Right renal pelvis (tissue), 4 donors: ENCODE measurements around the gene SMAGP. TPM values are rescaled to one million over a fixed set of nuclear protein-coding genes. Genes with fewer than 3 reads are reported as not detected.
"Not testable (repeated sequence)": the region's sequence is repeated elsewhere in the genome, so short reads cannot be mapped to it uniquely, and the experiment has no call there.

ENCODE experiments used
- DNase-seq, 4 donors: peaks; one replicate each; pipeline ENCODE4 v3.0.0-alpha.2; 2013; ENCODE audit warnings: low read depth in 4 of 4, low spot score in 3 of 4, missing footprints in 1 of 4
- polyA plus RNA-seq, 4 donors: library from polyadenylated mRNA; unstranded; fragments of 120-200 nt; gene quantifications; one replicate each; pipeline ENCODE4 v1.2.1, GENCODE V29; 2013; ENCODE audit not compliant: insufficient read length in 4 of 4

The SMAGP gene
- polyA plus RNA-seq, result 10 to 100 TPM; 19.9 to 26.1 (median 22.0) TPM

DNA sequence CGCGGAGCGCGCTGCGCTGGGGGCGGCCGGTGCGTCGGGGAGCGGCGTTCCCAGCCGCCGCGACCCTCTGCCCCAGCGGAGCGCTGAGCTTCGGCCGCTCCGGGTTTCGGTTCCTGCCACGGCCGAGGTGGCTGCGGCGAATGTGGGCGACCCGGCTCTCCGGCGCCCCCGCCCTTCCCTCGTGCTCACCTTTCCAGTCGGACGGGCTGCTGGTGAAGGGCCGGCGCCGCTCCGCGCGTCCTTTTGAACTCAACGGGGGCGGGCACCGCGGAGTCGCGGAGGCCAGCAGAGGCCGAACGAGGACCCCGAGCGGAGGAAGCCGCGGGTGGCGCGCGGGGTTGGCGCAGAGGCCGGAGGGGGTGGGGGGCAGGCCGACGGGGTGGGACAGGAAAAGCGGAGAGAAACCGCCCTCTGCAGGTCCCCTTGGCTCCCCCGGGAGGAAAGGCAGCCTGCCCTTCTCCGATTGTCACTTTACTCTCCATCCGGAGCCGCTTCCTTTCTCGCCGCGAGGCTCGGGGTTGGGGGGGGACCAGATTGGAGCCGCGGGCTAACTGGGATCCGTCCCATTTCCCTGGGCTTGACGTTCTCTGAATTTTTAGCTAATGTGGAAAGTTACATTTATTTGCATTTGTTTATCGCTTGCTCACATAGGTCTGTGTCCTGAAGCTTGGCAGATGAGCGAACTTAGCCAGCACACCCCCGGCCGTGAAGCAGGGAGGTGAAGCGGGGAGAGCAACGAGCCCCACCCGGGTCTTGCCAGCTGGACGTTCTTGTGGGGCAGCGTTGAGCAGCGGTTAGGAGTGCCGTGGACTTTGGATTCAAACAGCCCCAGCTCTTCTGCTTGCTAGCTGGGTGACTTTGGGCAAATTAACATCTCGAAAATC lies at the start of gene SMAGP:
SMAGP (minus strand) TSS at position 349 of the 884 bp plus-strand sequence. CDS start 1,137 bp downstream, outside the sequence.
- DNase-seq, result no peak

DNA sequence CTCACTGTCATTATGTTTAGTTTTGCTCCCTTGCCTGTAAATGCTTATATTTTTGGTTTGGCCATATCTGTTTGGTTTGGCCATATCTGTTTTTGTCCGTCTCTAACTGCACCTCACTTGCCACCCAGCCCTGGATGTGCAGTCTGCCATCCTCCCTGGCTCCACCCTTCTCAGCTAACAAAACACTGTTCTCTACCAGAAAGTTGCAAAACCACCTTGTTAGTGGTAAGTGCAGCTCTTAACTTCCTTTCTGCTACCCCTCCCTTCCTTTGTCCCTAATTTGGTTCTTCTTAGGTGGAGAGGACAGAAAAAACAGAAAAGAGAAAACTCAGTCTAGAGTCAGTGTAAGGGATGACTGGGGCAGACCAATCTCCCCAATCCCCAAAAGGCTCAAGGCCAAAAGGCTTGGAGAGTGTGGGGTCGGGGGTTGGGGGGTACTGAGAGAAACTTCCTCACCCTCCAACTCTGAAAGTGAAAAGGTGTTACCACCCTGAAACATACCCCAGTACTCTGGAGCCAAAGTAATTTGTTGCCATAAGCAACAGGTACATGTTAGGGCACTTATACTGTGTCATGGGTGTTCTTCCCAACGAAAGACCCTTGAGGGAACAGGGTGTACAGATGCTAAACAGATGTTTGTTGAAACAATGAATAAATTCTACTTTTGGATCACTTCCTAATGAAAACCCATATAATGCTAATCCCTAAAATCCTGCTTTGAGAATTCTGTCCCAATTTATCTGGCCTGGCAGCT lies 48.8 kb upstream of the SMAGP start:
- no peak for DNase-seq

- DNase-seq, result not testable (repeated sequence)
Measured at GRCh38 chr12:51318057-51318806, 48.0 kb upstream of the SMAGP start.

DNA sequence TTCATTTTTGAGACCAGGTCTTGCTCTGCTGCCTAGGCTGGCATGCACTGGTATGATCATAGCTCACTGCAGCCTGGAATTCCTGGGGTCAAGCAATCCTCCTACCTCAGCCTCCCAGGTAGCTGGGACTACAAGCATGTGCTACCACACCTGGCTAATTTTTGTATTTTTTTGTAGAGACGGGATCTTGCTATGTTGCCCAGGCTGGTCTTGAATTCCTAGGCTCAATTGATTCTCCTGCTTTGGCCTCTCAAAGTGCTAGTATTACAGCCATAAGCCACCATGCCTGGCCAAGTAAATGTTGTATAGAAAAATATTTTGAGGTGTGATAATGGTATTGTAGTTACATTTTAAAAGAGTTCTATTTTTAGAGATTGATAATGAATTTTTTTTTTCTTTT lies 41.2 kb upstream of the SMAGP start:
- DNase-seq, result no peak

DNA sequence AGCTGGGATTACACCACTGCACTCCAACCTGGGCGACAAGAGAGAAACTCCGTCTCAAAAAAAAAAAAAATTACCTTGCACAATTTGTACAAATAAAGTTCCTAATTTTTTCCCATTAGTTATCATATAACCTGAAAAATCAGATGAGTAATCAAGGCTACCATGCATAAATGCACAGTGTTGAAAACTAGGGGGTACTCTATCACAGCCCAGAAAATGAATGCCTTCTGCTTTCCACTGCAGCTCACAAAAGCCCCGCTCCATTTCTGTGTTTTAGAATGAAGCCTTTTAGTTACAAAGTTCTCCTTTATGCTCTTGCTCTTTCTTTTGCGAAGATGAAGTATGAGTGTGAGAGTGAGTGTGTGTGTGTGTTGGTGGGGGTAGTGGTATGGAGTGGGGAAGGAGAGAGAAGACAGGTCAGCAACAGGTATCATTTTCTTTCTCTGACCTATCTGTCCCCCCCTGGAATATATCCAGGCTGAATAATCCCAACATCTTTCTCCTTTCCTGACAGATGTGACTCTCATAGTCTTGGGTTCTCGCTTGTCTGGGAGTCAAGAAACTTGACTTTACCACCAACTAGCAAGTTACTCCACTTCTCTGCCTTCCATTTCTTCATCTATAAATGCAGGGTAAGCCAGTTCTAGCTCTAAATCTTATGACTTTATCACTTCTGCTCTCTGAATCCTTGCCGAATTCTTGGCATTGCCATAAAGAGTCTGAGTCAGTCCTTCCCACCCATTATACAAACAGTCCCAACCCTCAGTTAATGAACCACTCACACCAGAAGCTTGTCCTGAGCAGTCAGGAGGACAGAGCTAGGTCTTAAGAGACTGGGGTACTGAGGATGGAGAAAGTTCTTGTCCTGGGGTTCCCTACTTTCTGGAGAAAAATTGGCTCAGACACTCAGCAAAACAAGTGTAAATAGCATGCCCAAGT lies 37.7 kb upstream of the SMAGP start:
- DNase-seq, result no peak

- no peak for DNase-seq
Measured at GRCh38 chr12:51306507-51306906, 36.3 kb upstream of the SMAGP start.

GRCh38 chr12:51300768-51301167 lies 30.6 kb upstream of the SMAGP start:
- DNase-seq, result not testable (repeated sequence)

- DNase-seq, result no peak
Measured at GRCh38 chr12:51295651-51296050, 25.4 kb upstream of the SMAGP start.

DNA sequence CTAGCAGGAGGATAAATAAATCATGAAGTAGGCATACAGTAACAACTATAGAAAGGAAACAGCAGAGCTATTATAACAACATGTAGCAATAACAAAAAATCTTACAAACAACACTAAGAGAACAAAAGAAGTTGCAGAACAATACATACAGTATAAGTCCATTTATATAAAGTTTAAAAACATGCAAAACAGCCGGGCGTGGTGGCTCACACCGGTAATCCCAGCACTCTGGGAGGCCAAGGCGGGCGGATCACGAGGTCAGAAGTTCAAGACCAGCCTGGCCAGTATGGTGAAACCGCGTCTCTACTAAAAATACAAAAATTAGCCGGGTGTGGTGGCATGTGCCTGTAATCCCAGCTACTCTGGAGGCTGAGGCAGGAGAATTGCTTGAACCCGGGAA lies 23.9 kb upstream of the SMAGP start:
- DNase-seq, result not testable (repeated sequence)

DNA sequence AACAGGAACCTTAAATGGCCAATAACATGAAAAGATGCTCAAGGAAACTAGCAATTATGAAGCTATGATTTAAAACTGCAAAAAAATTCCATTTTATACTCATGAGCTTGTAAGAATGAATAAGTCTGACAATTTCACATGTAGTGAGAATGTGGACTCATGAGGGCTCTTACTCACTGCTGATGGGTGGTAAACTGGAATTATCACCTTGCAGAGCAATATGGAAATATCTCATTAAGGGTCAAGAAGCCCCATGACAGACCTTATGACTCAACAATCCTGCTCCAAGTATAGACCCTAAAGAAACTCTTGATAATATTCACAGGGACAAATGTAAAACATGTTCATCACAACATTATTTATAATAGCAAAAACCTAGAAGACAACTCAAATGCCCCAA lies 23.5 kb upstream of the SMAGP start:
- no peak for DNase-seq

GRCh38 chr12:51291603-51292513 lies 21.6 kb upstream of the SMAGP start:
- not testable (repeated sequence) for DNase-seq

- DNase-seq, result no peak
Measured at GRCh38 chr12:51285843-51286242, 15.6 kb upstream of the SMAGP start.

GRCh38 chr12:51281202-51281924 lies 11.1 kb upstream of the SMAGP start:
- no peak for DNase-seq

DNA sequence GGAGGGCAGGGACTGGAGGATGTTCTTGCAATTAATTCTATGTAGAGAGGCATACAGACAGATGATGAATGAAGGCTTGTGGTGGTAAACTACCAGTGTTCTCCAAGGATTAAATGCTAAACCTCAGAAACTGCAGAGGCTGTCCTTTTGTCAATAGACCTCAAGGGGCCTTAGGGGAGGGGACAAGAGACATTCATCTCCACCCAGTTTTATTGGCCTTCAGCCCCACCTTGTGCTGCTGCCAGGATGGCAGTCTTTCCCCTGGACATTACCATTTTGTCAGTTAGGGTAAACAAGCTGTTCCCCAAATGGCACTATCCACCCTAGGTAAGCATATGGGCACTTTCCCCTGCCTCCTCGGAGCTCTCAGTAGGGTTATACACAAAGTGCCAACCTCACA lies 4.9 kb upstream of the SMAGP start:
- no peak for DNase-seq

GRCh38 chr12:51272810-51273209 lies 2.6 kb upstream of the SMAGP start:
- not testable (repeated sequence) for DNase-seq

GRCh38 chr12:51270951-51271518 lies 820 bp upstream of the SMAGP start:
- DNase-seq, result no peak

GRCh38 chr12:51269174-51270066 lies 795 bp downstream of the SMAGP start:
- no peak for DNase-seq
